Measurements from ENCODE around the gene NUDT5. TPM values are rescaled to one million over a fixed set of nuclear protein-coding genes. Genes with fewer than 3 reads are reported as not detected.

Gene NUDT5
- polyA plus RNA-seq, 1 donor (not counting 4 experiments of a cell fraction or from before 2014, with no cell fraction given): 125 TPM

- H3K4me1 ChIP-seq (ENCODE audit: control insufficient read depth, extremely low read depth, insufficient read depth, low read length): no peaks in the 10 kb centered on the region
- H4K20me1 ChIP-seq (ENCODE audit: control insufficient read depth, extremely low read depth, insufficient read depth, low read length): no peaks in the 10 kb centered on the region
- no peaks in the 10 kb centered on the region for H3K27me3 ChIP-seq (ENCODE audit: control insufficient read depth, extremely low read depth, insufficient read depth, low read length)
- no peak overlapping the region for H3K4me3 ChIP-seq (ENCODE audit: control insufficient read depth in 2 of 3, extremely low read depth in 1 of 3, insufficient read depth in 2 of 3, low read depth in 1 of 3, low read length in 3 of 3)
- dilution Hi-C loops (cut with MboI; ENCODE audit: extremely low pct_ligation_motif_present, low sequenced_read_pairs): no loop called here
- no peak for FAIRE-seq
- H3K27ac ChIP-seq (ENCODE audit: control insufficient read depth, insufficient read depth, low read length): peak overlapping the region; percentile 20
- H3K4me2 ChIP-seq (ENCODE audit: control insufficient read depth, extremely low read depth, insufficient read depth, low read depth, low read length): no peak overlapping the region
- DNase-seq (ENCODE audit: low read depth, low spot score): no peak
- H2AFZ ChIP-seq (ENCODE audit: control insufficient read depth, low read length): no peak overlapping the region
- no peak overlapping the region for H3K9ac ChIP-seq (ENCODE audit: control insufficient read depth, extremely low read depth, insufficient read depth, low read length)
- H3K9me3 ChIP-seq (ENCODE audit: control insufficient read depth, low read depth, low read length): no peaks in the 10 kb centered on the region
- peaks cover 19 to 28% of the 10 kb centered on the region in 2 experiments for H3K36me3 ChIP-seq (ENCODE audit: control insufficient read depth in 2 of 2, extremely low read depth in 1 of 2, insufficient read depth in 2 of 2, low read length in 2 of 2)
- TF ChIP-seq EZH2 (IDR thresholded peaks at IDR 0.05; ENCODE audit: low read length) (no peak), CTCF (optimal IDR thresholded peaks at IDR 0.05 in 1 of 3, IDR thresholded peaks at IDR 0.05 in 1 of 3, conservative IDR thresholded peaks at IDR 0.05 in 1 of 3; ENCODE audit: extremely low read depth in 1 of 3, insufficient read depth in 2 of 3, low read length in 3 of 3) (no peak)
- H3K79me2 ChIP-seq (ENCODE audit: control insufficient read depth, insufficient read depth, low read length): peaks cover 16% of the 10 kb centered on the region
- H3K9me1 ChIP-seq (ENCODE audit: control insufficient read depth, extremely low read depth, insufficient read depth, low read length): no peaks in the 10 kb centered on the region
Observed at GRCh38 chr10:12213621-12214020, 17.9 kb upstream of the NUDT5 start.

GRCh38 chr10:12212454-12212853, 16.8 kb upstream of the NUDT5 start:
- Histone ChIP-seq H3K27me3 (ENCODE audit: control insufficient read depth, extremely low read depth, insufficient read depth, low read length) (no peaks in the 10 kb centered on the region), H3K9me3 (ENCODE audit: control insufficient read depth, low read depth, low read length) (no peaks in the 10 kb centered on the region), H3K4me3 (ENCODE audit: control insufficient read depth in 2 of 3, extremely low read depth in 1 of 3, insufficient read depth in 2 of 3, low read depth in 1 of 3, low read length in 3 of 3) (no peak overlapping the region), H3K79me2 (ENCODE audit: control insufficient read depth, insufficient read depth, low read length) (peaks cover 28% of the 10 kb centered on the region), H3K4me2 (ENCODE audit: control insufficient read depth, extremely low read depth, insufficient read depth, low read depth, low read length) (no peak overlapping the region), H2AFZ (ENCODE audit: control insufficient read depth, low read length) (no peak overlapping the region), H3K4me1 (ENCODE audit: control insufficient read depth, extremely low read depth, insufficient read depth, low read length) (no peaks in the 10 kb centered on the region), H4K20me1 (ENCODE audit: control insufficient read depth, extremely low read depth, insufficient read depth, low read length) (no peaks in the 10 kb centered on the region), H3K36me3 (ENCODE audit: control insufficient read depth in 2 of 2, extremely low read depth in 1 of 2, insufficient read depth in 2 of 2, low read length in 2 of 2) (peaks cover 23 to 30% of the 10 kb centered on the region in 2 experiments), H3K27ac (ENCODE audit: control insufficient read depth, insufficient read depth, low read length) (no peak overlapping the region), H3K9ac (ENCODE audit: control insufficient read depth, extremely low read depth, insufficient read depth, low read length) (no peak overlapping the region), H3K9me1 (ENCODE audit: control insufficient read depth, extremely low read depth, insufficient read depth, low read length) (no peaks in the 10 kb centered on the region)
- DNase-seq (ENCODE audit: low read depth, low spot score): no peak
- peak; percentile 63 for FAIRE-seq
- TF ChIP-seq EZH2 (IDR thresholded peaks at IDR 0.05; ENCODE audit: low read length) (no peak), CTCF (optimal IDR thresholded peaks at IDR 0.05 in 1 of 3, IDR thresholded peaks at IDR 0.05 in 1 of 3, conservative IDR thresholded peaks at IDR 0.05 in 1 of 3; ENCODE audit: extremely low read depth in 1 of 3, insufficient read depth in 2 of 3, low read length in 3 of 3) (no peak)
- dilution Hi-C loops (cut with MboI; ENCODE audit: extremely low pct_ligation_motif_present, low sequenced_read_pairs): no loop called here
